LNCAP (cell line): Measurements from ENCODE around the gene METTL16.

Source experiments
- TF ChIP-seq, protein P1 (sequence below): fragments of 450-650 bp; IDR thresholded peaks from 2 replicates; pipeline ENCODE4 v1.5.1; 2017; ENCODE audit warnings: mild to moderate bottlenecking

The METTL16 gene

DNA sequence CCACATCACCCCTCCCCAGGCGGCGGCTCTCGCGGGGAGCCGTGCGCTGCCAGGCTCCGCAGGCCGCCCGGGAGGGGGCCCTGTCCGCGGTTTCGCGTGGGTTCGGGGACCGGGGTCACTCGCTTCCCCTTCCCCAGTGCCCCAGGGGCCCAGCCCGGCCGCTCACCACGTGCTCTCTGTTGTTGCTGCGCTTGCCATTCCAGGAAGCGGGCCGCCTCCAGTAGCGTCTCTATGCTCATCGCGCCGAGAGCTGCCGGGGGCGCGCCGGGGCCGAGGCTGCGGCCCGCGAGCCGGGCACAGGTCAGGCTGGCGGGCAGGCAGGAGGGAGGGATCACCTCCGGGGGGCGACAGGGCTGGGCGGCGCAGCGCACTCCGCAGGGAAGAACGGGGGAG lies 111.2 kb downstream of the METTL16 start:
- TF ChIP-seq, protein P1, sequence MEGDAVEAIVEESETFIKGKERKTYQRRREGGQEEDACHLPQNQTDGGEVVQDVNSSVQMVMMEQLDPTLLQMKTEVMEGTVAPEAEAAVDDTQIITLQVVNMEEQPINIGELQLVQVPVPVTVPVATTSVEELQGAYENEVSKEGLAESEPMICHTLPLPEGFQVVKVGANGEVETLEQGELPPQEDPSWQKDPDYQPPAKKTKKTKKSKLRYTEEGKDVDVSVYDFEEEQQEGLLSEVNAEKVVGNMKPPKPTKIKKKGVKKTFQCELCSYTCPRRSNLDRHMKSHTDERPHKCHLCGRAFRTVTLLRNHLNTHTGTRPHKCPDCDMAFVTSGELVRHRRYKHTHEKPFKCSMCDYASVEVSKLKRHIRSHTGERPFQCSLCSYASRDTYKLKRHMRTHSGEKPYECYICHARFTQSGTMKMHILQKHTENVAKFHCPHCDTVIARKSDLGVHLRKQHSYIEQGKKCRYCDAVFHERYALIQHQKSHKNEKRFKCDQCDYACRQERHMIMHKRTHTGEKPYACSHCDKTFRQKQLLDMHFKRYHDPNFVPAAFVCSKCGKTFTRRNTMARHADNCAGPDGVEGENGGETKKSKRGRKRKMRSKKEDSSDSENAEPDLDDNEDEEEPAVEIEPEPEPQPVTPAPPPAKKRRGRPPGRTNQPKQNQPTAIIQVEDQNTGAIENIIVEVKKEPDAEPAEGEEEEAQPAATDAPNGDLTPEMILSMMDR: no peak

DNA sequence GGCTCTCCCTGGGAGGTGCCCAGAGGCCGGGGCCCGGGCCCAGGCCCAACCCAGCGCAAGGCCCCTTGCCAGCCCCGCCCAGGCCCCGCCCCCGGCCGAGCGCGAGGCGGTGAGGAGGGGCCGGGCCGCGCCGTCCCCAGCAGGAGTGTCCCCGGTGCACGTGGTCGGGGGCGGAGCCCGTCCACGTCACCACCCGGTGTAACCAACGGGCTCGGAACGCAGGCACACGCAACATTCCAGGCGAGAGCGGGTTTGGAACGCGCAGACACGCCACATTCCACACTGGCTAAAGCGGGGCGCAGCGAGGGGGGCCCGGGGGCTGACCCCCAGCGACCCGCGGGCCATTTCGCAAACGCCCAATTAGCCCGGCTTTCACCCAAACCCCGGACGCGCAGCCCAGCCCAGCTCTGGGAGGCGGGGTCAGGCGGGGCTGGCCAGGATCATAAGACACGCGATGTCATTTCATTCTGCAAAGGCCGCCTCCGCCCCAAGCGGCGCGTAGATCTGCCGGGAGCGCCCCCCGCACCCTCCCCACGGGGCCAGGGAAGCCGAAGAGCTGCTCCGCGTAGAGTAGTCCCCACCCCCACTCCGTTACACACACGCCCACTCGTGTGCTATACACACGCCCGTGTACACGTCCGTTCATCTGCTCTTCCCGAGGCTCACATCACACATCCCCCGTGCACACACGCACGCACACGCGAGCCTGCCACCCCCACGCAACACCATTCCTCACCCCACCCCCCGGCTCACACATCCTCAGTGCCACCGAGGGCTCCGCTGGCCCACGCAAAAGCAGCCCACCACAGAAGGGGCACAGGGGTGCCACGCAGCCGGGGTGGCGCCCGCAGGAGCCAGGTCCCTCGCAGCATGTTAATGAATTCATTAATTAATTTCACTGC lies 111.9 kb downstream of the METTL16 start:
- TF ChIP-seq, protein P1: no peak

DNA sequence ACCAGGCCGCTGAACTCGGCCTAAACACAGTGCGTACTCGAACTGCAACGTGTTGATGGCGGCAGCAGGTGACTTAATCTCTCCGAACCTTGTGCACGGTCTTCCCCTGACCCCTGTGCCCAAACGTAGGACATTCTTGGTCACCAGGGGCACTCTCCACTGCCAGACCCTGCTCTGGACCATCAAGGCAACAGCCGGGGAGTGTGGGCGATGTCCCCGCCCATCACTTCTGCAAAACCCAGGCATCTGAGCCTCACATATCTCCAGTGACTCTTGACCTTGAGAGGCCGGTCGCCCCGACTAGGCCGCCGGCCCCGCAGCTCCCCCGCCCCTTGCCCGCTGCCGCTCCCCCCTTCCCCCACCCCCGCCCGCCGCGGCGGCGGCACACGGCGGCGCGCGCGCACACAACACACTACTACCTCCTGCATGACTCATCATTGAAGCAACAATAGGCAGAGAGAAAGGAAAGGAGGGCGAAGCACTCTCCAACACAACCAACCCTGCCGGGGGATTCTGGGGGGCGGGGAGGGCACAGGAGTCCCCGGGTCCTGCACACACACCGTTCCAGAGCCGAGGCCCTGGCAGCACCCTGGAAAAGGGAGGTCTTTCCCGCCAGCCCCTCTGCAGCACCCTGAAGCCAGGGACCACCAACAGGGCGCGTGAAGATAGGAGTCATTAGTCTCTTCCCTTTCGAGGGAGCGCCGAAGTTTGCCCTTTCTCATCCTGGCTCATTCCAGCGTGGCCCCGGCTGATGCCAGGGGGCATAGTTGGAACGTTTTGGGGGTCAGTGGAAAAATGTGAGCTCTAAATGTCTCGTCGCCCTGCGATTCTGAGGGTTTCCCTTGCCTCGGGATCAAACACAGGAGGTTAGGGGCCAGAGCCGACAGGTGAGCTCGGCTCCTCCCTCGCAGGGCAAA lies 112.8 kb downstream of the METTL16 start:
- TF ChIP-seq, protein P1: no peak

DNA sequence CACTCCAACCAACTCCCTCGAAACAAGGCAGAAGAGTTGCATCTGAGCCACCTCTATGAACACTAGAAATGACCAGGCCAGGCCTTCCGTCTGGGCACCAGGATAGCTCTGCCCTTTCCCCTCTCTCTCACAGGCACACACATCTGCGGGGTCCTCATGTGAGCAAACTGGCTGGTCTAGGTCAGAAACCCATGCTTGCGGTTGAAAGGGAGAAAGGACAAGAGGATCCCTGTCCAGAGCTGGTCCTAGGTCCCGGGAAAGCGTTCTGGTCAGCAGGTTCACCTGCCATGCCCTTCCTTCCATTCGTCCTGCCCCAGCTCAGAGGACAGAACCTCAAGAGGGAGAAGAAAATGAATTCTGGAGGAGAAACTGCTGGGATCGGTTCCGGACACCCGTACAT lies 113.5 kb downstream of the METTL16 start:
- TF ChIP-seq, protein P1: no peak

DNA sequence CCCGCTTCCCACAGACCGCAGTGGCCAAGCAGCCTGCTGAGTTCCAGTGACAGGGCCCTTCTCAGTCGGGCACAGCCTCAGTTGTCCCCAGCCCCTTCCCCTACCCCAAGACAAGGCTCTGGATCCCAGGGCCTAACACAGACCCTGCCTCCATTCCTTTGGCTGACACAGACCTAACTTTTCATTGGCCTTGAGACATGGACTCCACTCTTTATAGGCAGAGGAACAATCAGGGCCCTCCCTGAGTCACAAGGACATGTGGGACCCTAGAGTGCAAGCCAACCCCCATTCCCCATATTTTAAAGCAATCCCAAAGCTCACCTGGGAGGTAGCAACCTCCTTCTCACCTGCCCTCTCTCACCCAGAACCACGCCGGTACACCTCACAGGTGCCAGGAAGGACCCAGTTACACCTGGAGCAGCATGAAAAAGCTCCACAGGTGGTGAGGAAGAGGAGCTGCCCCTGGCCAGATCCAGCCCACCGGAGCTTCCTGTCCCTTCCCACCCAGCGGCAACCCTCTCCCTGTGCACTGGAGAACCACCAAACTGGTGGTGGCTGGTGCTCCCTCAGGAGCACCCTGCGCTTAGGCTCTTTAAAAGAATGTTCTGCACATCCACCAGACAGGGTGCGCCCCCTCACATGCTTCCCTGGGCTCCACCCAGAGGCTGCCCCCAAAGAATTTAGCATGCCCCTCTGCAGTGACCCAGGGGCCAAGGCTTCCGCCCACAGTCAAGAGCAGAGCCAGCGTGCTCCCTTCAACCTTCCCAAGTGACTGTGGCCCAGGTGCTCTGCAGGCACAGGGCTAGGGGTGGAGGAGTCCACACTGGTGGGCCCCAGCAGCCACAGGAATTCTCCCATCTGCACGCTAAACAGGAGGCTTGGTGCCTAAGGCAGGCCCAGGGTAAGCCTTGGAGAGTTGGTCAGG lies 114.2 kb downstream of the METTL16 start:
- TF ChIP-seq, protein P1: no peak

DNA sequence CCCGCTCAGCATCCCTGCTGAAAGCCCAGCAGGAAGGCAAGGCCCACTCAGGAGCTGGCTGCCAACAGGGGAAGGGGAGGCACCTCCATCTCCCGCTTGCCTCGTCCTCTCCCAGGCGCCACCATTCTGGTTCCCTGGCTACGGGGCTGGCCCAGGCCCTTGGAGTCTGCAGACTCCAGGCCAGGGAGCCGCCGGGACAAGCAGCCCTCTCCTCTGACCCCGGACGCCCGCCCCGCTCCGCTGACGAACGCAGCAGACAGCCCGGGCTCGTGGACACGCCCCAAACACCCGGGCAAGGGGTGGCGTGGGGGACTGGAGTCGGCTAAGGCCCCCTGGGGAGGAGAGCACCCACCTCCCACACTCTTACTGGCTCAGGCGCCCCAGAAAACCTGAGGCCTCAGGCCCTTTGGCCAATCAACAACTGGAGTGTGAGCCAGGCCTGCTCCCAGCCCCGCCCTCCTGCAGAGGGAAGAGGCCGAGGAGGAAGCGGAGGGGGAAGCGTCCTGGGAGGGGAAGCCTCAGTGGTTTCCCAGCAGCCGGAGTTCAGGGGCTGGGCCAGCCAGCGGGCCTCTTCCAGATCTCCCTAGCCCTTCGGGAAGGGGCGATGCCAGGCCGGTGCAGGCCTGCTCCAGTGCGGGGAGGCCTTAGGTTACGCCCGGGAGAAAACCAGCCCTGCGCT lies 115.0 kb downstream of the METTL16 start:
- TF ChIP-seq, protein P1: no peak
